HG03565 (cell line): ENCODE measurements around the gene PDE9A.
"Not testable (repeated sequence)": the region's sequence is repeated elsewhere in the genome, so short reads cannot be mapped to it uniquely, and the experiment has no call there.

Experiments
- ATAC-seq: cut with Tn5 transposase; IDR thresholded peaks from one replicate; pipeline ENCODE4 v1.9.1; 2021; ENCODE audit warnings: mild to moderate bottlenecking, moderate library complexity; ENCODE audit not compliant: unreplicated experiment

PDE9A gene

GRCh38 chr21:42704861-42705260 is 51.4 kb downstream of the PDE9A start:
- ATAC-seq: no peak

- ATAC-seq: no peak
Observed at GRCh38 chr21:42705346-42705745, 51.9 kb downstream of the PDE9A start.

- no peak for ATAC-seq
Observed at GRCh38 chr21:42705746-42706374, 52.4 kb downstream of the PDE9A start.

- ATAC-seq: no peak
Observed at GRCh38 chr21:42706765-42707164, 53.3 kb downstream of the PDE9A start.

GRCh38 chr21:42707207-42707830 is 53.9 kb downstream of the PDE9A start:
- no peak for ATAC-seq

GRCh38 chr21:42708107-42708506 is 54.7 kb downstream of the PDE9A start:
- no peak for ATAC-seq

- ATAC-seq: not testable (repeated sequence)
Observed at GRCh38 chr21:42708916-42709315, 55.5 kb downstream of the PDE9A start.

GRCh38 chr21:42711667-42712066 is 58.2 kb downstream of the PDE9A start:
- ATAC-seq: no peak

GRCh38 chr21:42715427-42715826 is 62.0 kb downstream of the PDE9A start:
- not testable (repeated sequence) for ATAC-seq

GRCh38 chr21:42716074-42716473 is 62.7 kb downstream of the PDE9A start:
- no peak for ATAC-seq

GRCh38 chr21:42720484-42720883 is 67.1 kb downstream of the PDE9A start:
- not testable (repeated sequence) for ATAC-seq

- no peak for ATAC-seq
Observed at GRCh38 chr21:42721341-42721824, 68.0 kb downstream of the PDE9A start.

- ATAC-seq: no peak
Observed at GRCh38 chr21:42722153-42722552, 68.7 kb downstream of the PDE9A start.

- ATAC-seq: no peak
Observed at GRCh38 chr21:42722808-42723473, 69.5 kb downstream of the PDE9A start.

- ATAC-seq: no peak
Observed at GRCh38 chr21:42724226-42724920, 71.0 kb downstream of the PDE9A start.

- ATAC-seq: no peak
Observed at GRCh38 chr21:42725416-42725930, 72.1 kb downstream of the PDE9A start.

GRCh38 chr21:42731264-42732032 is 78.0 kb downstream of the PDE9A start:
- ATAC-seq: no peak

- ATAC-seq: no peak
Observed at GRCh38 chr21:42732033-42732410, 78.6 kb downstream of the PDE9A start.

- no peak for ATAC-seq
Observed at GRCh38 chr21:42733037-42733627, 79.7 kb downstream of the PDE9A start.

GRCh38 chr21:42733874-42734273 is 80.5 kb downstream of the PDE9A start:
- no peak for ATAC-seq
